ENCODE data around the gene NAP1L5.

NAP1L5 gene

GRCh38 chr4:88673886-88674285 lies 23.7 kb downstream of the NAP1L5 start:
- FAIRE-seq (no peak), DNase-seq (ENCODE audit: extremely low spot score, insufficient read length, low read depth) (no peak)

GRCh38 chr4:88672987-88673386 lies 24.6 kb downstream of the NAP1L5 start:
- FAIRE-seq (peak; percentile 56), DNase-seq (ENCODE audit: extremely low spot score, insufficient read length, low read depth) (no peak)

GRCh38 chr4:88661739-88662138 lies 35.9 kb downstream of the NAP1L5 start:
- DNase-seq (ENCODE audit: extremely low spot score, insufficient read length, low read depth) (no peak), FAIRE-seq (no peak)

GRCh38 chr4:88660446-88661294 lies 37.0 kb downstream of the NAP1L5 start:
- no peak for FAIRE-seq
- DNase-seq (ENCODE audit: extremely low spot score, insufficient read length, low read depth) = no peak

GRCh38 chr4:88659890-88660208 lies 37.8 kb downstream of the NAP1L5 start:
- no peak for DNase-seq (ENCODE audit: extremely low spot score, insufficient read length, low read depth)

GRCh38 chr4:88659055-88659889 lies 38.4 kb downstream of the NAP1L5 start:
- FAIRE-seq (peak; percentile 64), DNase-seq (ENCODE audit: extremely low spot score, insufficient read length, low read depth) (no peak)

More at GRCh38 chr4:88659890-88660208, 37.8 kb downstream of the NAP1L5 start:
- no peak for FAIRE-seq

GRCh38 chr4:88655226-88655625 lies 42.4 kb downstream of the NAP1L5 start:
- FAIRE-seq = no peak
- no peak for DNase-seq (ENCODE audit: extremely low spot score, insufficient read length, low read depth)

- DNase-seq (ENCODE audit: extremely low spot score, insufficient read length, low read depth) = no peak
- FAIRE-seq = no peak
Measured at GRCh38 chr4:88653371-88653946, 44.2 kb downstream of the NAP1L5 start.

GRCh38 chr4:88649716-88650115 lies 47.9 kb downstream of the NAP1L5 start:
- FAIRE-seq = no peak
- DNase-seq (ENCODE audit: extremely low spot score, insufficient read length, low read depth) = no peak

GRCh38 chr4:88646528-88647280 lies 50.9 kb downstream of the NAP1L5 start:
- DNase-seq (ENCODE audit: extremely low spot score, insufficient read length, low read depth) = no peak
- no peak for FAIRE-seq

- FAIRE-seq (no peak), DNase-seq (ENCODE audit: extremely low spot score, insufficient read length, low read depth) (no peak)
Measured at GRCh38 chr4:88645994-88646393, 51.6 kb downstream of the NAP1L5 start.

Data from GM18507 (cell line).